HG02938 (cell line): ENCODE results near the gene RASSF1.
A peak's percentile ranks its signal among the peaks of the same experiment; 100 is the strongest.

Experiments used
- ATAC-seq: cut with Tn5 transposase; IDR thresholded peaks from one replicate; pipeline ENCODE4 v1.9.1; 2021; ENCODE audit warnings: mild to moderate bottlenecking, moderate library complexity; ENCODE audit not compliant: unreplicated experiment

RASSF1 gene

DNA sequence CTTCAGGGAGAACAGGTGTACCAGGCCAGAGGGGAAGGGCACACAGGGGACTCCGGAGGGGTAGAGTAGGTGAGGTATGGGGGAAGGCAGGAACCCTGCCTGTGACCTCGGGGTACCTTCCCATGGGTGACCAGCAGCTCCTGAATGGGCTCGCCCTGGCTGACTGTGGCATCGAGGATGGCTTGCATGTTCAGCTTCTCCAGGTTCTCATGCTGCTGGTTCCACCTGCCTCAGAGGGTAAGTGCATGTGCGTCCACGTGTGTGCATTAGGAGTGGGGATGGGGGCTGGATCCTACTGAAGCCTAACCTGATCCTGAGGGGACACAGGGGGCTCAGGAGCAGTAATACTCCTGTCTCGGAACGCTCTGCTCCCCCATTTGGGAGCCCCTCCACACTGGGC, 4.4 kb upstream of the RASSF1 start:
- no peak for ATAC-seq

- no peak for ATAC-seq
Measured at GRCh38 chr3:50342813-50343633, 2.4 kb upstream of the RASSF1 start.

- no peak for ATAC-seq
Measured at GRCh38 chr3:50341996-50342650, 1.5 kb upstream of the RASSF1 start.

GRCh38 chr3:50341537-50341936, 901 bp upstream of the RASSF1 start:
- no peak for ATAC-seq

- ATAC-seq: no peak
Measured at GRCh38 chr3:50340147-50340447, 539 bp downstream of the RASSF1 start.

DNA sequence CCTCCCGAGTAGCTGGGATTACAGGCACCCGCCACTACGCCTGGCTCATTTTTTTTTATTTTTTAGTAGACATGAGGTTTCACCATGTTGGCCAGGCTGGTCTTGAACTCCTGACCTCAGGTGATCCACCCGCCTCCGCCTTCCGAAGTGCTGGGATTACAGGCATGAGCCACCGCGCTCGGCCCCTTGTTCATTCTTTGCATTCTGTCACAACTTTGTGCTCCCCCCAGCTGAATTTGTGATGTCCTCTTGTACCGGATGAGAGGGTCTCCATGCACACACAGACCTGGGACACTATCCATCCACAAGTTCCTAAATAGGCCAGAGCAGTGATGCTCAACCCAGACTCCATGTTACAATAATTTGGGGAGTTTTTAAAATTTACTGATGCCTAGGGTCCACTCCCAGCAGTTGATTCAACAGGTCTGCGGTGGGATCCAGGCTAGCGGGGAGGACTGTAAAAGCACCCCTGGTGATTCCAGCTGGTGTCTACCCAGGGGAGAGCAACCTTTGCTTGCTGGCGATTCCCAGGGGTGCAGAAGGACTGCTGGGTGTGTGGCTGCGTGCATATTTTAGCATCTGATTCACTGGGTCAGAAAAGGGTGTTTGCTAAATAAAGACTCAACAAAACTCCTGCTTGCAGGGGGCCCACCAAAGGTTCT, 1.0 kb downstream of the RASSF1 start:
- ATAC-seq: no peak

GRCh38 chr3:50338965-50339364, 1.7 kb downstream of the RASSF1 start:
- ATAC-seq: no peak

DNA sequence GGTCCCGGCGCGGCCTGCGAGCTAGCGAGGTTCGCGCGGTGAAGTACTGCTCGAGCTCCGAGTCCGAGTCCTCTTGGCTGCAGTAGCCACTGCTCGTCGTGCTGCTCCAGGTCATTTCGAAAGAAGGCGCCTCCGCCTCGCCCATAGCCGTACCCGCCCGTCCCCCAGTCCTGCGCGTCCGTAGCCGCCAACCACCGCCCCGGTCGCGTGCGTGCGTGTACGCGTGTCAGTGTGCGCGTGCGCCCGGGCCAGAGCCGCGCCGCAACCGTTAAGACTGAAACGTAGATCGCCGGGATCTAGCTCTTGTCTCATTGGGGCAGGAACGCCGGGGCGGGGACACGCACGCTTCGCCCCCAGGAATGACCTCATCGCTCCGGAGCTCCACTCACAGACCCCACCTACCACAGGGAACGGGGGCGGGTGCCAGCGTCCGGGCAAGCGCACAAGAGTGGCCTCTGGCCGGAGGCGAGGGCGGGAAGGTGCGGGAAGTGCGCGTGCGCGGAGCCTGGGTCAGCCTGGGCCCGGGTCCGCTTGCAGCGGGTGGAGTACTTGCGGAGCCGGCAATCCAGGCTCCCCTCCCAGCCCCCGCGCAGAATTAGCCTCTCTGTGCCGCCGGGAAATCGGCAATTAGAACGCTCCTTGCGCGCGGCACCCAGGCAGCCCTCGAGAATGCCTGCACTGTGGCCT, 3.3 kb downstream of the RASSF1 start:
- ATAC-seq: peak; percentile 68

DNA sequence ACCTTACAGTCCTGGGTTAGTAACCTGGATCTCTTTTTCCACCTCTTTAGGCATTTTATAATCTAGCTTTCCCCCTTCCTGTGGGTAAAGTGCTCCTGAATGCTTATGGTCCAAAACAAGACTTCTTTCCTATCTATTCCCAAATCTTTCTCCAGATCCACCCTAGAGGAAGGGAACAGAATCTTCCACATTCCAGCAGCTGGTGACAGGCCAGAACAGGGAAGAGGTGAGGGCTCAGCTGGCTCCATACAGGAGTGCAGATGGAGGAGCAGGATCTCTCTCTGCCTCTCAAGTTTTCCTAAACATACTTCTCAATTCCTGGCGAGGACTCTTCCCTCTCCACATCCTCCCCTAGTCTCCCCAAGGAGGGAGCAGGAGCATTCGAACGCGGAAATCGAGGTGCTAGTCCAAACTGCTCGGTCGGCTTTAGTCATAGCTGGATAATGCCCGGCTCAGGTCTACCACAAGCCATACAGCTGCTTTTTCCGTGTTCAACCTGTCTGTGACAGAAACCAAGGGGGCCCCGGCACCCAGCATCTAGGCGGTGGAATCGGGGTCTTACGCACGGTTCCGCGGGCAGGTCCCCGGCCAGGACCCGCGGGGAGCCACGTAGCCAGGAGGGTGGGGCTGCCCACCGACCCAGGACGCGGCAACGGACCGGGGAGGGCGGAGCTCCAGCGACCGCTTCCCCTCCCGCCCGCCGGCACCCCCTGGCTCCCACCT, 4.0 kb downstream of the RASSF1 start:
- peak; percentile 14 for ATAC-seq

DNA sequence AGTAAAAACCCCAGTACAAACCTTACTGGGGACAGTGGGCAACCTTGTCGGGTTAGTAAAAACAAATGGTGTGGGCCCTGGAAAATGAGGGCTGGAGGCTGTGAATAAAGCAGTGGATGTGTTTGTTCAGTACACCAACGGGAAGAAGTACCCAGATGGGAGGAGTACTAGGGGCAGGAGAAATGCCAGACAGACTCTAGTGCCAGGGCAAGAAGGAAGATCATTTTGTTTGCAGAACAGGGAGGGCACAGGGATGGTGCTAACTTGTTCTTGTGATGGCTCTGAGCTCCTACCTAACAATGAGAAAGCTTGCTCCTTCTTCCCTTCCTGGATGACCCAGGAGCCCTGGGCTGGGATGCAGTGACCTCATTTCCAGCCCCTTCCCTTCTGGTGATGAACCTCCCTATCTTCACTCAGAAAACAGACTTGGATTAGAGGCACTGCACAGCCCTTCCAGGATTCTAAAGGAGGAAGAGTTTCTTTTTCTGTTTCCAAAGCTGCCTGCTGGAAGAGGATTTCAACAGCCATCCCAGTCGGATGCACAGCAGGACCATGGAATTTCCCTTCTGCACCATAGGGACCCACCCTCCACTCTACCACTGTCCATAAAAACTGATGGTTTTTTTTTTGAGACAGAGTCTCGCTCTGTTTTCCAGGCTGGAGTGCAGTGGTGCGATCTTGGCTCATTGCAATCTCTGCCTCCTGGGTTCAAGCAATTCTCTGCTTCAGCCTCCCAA, 6.1 kb downstream of the RASSF1 start:
- no peak for ATAC-seq

DNA sequence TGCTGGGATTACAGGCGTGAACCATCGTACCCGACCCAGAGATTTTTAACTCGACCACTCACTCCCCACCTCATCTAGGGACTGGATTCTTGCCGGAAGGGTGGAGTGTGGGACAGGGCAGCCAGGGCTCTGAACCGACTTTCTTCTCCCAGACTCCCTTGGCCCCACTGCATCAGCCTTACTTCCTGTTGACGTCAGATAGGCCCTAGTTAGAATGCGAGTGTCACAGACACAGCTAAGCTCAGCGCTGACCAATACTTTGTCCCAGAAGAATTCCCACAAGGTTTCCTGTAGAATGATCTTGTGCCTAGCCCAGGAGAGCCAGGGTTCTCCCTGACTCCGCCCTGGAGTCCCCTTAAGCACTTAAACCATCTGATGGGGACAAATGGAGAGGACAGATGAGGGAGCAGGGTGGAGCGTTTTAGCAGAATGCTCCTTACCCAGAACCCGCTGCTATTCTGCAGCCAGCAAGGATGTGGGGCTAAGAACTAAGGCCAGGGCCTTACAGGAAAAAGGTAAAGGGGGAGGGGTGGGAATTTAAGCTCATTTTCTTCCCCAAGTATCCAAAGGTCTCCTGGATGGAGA, 6.8 kb downstream of the RASSF1 start:
- ATAC-seq: no peak

- ATAC-seq: no peak
Measured at GRCh38 chr3:50331364-50331907, 9.2 kb downstream of the RASSF1 start.

GRCh38 chr3:50330330-50330729, 10.3 kb downstream of the RASSF1 start:
- ATAC-seq: no peak

- ATAC-seq: peak; percentile 86
Measured at GRCh38 chr3:50327943-50328691, 12.5 kb downstream of the RASSF1 start, which contains the start of gene TUSC2. Gene TUSC2 (minus strand): TSS chr3:50328223. CDS start chr3:50328099, 124 bp downstream.

DNA sequence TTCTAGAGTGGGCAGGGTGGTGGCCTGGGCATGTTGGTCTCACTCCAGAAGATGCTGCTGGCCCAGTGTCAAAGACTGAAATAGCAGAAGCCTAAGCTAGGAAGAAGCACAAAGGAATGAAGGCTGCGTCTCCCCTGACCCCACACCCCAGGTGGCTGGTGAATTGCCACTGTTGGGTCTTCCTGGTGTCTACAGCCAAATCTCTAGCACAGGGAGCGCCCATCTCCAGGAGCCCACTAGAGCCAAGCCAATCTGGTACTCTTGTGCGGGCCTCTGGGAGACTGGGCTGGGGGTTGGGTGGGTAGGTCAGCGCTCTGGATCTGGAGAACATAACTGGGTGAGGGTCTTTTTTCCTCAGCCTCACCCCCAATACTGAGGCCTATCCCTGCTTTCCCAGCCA, 13.5 kb downstream of the RASSF1 start:
- no peak for ATAC-seq

DNA sequence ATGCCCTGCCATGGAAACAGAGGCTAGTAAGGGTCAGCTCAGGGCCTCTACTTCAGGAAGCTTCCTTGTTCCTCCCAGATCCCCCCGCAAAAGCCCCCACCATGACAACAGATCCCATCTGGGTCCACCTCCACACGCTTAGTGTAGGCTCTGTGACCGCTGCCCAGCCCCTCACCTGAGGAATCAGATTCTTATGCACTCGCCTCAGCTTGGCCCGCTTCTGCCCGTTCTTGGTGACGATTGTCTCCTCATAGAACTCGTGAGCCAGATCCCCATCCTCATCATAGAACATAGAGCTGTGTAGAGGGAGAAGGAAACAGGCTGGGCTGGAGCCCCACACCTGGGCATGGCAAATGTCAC, 14.5 kb downstream of the RASSF1 start:
- ATAC-seq: no peak

DNA sequence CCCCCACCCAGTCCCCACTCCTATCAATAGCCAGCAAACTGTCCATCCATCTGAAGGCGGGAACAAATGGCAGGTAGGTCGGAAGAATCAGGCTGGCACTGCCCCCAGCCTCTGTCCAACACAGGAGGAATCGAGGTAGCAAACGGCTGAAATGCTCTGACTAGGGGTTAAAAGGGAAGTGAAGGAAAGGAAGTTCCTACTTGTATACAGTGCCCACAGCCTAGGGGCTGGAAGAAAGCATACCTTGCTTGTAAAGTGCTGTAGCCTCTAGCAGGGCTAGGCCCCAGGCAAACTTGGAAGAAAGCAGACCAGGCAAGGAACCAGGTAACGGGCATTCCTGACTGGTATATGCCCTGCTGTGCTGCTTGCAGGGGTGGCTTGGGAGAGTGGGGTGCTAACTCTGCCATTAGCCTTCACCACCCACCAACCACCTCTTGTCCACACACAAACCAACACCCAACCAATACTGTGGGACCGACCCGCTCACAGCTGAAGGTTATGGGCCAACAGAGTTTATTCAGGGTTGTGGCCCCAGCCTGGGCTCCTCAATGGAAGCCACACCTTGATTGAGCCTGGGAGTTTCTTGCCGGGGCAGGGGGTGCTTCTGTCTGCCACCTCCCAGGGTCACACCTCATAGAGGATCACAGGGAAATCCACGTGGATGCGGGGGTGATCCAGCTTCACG, 15.0 kb downstream of the RASSF1 start:
- ATAC-seq: no peak

- no peak for ATAC-seq
Measured at GRCh38 chr3:50325113-50325480, 15.5 kb downstream of the RASSF1 start.
